Measurements from ENCODE around the gene KRT71. TPM values are rescaled to one million over a fixed set of nuclear protein-coding genes. Genes with fewer than 3 reads are reported as not detected.

Gene KRT71
- not detected in 2 replicates for total RNA-seq
- long read RNA-seq, result 0 reads

DNA sequence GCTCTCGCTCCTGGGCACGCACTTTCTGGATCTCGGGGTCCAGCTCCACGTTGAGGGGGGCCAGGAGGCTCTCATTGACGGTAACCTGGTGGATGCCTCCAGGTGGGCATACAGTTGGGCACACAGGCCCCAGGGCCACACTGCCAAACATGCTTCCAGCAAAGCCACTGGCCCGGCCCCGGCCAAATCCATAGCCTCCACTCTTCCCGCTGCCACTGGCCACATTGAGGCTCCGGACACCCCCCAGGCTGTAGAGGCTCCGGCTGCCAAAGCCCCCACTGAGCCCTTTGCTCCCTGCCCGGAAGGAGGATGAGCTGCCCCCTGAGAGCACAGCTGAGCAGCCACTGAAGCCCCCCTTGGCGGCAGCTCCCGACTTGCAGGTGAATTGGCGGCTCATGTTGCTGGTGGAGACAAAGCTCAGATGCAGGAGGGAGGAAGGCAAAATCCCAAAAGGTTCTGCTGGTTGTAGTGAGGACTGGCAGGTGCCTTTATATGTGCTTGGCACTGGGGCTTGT lies at the start of gene KRT71:
Gene KRT71, minus strand, starts transcription at position 465 of the 515 bp plus-strand sequence. Its CDS starts 68 bp downstream, at position 397.
- H3K36me3 Mint-ChIP-seq (ENCODE audit: unreplicated experiment), result no peaks in the 10 kb centered on the region
- no peak within 1 kb of the TSS for H3K27ac Mint-ChIP-seq (ENCODE audit: unreplicated experiment)

DNA sequence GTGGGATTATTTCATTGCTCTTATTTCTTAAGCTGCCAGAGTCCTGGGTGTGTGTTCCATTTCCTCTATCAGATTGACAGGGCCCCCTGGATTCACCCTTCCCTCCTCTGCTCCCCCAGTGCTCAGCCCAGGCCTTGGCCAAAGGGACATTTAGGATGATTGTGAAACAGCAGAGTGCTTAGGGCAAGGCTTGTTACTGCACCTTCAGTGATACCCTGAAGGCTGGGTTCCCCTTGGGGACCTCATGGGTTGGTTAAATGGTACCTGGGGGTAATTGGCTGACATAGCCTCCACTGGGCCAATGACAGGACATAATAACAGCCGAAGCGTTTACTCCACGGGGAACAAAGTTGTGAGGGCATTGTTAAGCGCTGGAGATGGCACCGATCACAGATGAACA lies 49.6 kb upstream of the KRT71 start:
- peak; percentile 66 for DNase-seq (ENCODE audit: extremely low spot score, unreplicated experiment)
- H3K27ac Mint-ChIP-seq (ENCODE audit: unreplicated experiment), result no peak overlapping the region
- TF ChIP-seq, protein P1, sequence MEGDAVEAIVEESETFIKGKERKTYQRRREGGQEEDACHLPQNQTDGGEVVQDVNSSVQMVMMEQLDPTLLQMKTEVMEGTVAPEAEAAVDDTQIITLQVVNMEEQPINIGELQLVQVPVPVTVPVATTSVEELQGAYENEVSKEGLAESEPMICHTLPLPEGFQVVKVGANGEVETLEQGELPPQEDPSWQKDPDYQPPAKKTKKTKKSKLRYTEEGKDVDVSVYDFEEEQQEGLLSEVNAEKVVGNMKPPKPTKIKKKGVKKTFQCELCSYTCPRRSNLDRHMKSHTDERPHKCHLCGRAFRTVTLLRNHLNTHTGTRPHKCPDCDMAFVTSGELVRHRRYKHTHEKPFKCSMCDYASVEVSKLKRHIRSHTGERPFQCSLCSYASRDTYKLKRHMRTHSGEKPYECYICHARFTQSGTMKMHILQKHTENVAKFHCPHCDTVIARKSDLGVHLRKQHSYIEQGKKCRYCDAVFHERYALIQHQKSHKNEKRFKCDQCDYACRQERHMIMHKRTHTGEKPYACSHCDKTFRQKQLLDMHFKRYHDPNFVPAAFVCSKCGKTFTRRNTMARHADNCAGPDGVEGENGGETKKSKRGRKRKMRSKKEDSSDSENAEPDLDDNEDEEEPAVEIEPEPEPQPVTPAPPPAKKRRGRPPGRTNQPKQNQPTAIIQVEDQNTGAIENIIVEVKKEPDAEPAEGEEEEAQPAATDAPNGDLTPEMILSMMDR (IDR thresholded peaks at IDR 0.05), result no peak
- peaks cover 76% of the 10 kb centered on the region for H3K27me3 Mint-ChIP-seq (ENCODE audit: unreplicated experiment)
- H3K9me3 Mint-ChIP-seq (ENCODE audit: unreplicated experiment), result no peaks in the 10 kb centered on the region
- no peak overlapping the region for H3K4me3 Mint-ChIP-seq (ENCODE audit: unreplicated experiment)
- H3K36me3 Mint-ChIP-seq (ENCODE audit: unreplicated experiment), result no peaks in the 10 kb centered on the region
- H3K4me1 Mint-ChIP-seq (ENCODE audit: unreplicated experiment), result no peaks in the 10 kb centered on the region

More for the DNA sequence above, at the start of gene KRT71:
- TF ChIP-seq, protein P1 (IDR thresholded peaks at IDR 0.05), result no peak
- Mint-ChIP-seq H3K9me3 (ENCODE audit: unreplicated experiment) (no peaks in the 10 kb centered on the region), H3K4me1 (ENCODE audit: unreplicated experiment) (peaks cover 4% of the 10 kb centered on the region), H3K27me3 (ENCODE audit: unreplicated experiment) (peaks cover 57% of the 10 kb centered on the region), H3K4me3 (ENCODE audit: unreplicated experiment) (no peak within 1 kb of the TSS)
- no peak for DNase-seq (ENCODE audit: extremely low spot score, unreplicated experiment)

DNA sequence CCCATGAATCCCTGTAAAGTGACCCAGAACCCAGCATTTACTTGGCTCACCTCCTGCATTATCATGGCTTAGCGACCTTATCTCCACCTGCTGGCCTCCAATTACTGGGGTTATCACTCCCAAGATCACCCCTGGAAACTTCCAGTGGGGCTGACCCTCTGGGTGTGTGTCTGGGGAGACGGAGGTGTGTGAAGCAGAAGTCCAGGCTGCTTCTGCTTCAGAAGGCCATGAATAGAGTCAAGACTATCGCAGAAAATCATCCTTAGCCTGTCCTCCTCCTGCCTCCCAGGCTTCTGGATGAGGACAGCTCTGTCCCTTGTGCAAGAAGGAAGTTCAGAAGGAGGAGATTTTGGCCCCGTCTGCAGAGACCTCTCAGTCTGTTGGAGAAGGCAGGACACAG lies 48.7 kb upstream of the KRT71 start:
- Mint-ChIP-seq H3K4me3 (ENCODE audit: unreplicated experiment) (no peak overlapping the region), H3K27ac (ENCODE audit: unreplicated experiment) (no peak overlapping the region), H3K4me1 (ENCODE audit: unreplicated experiment) (no peaks in the 10 kb centered on the region), H3K36me3 (ENCODE audit: unreplicated experiment) (no peaks in the 10 kb centered on the region), H3K27me3 (ENCODE audit: unreplicated experiment) (peaks cover 73% of the 10 kb centered on the region), H3K9me3 (ENCODE audit: unreplicated experiment) (no peaks in the 10 kb centered on the region)
- DNase-seq (ENCODE audit: extremely low spot score, unreplicated experiment), result peak; percentile 40
- TF ChIP-seq, protein P1 (IDR thresholded peaks at IDR 0.05), result no peak

DNA sequence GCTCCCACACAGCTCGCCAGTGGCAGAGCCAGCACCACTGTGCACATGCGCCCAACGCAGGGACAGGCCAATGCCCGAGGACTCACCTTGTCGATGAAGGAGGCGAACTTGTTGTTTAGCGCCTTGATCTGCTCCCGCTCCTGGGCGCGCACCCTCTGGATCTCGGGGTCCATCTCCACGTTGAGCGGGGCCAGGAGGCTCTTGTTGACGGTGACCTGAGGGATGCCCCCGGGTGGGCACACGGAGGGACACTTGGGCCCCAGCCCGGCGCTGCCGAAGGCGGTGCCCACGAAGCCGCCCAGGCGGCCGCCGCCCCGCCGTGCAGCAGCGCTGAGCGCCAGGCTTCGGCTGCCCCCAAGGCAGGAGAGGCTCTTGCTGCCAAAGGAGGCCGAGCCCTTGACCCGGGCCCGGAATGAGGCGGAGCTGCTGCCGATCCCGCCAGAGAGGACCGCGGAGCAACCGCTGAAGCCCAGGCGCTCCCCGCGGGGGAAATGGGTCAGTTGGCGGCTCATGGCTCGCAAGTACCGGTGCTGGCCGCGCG lies 48.1 kb upstream of the KRT71 start, which contains the start of gene KRT72:
Gene KRT72, minus strand, starts transcription at position 523 of the 541 bp plus-strand sequence. Its CDS starts 11 bp downstream, at position 512.
- Mint-ChIP-seq H3K27me3 (ENCODE audit: unreplicated experiment) (peaks cover 70% of the 10 kb centered on the region), H3K27ac (ENCODE audit: unreplicated experiment) (no peak within 1 kb of the TSS), H3K4me1 (ENCODE audit: unreplicated experiment) (no peaks in the 10 kb centered on the region), H3K4me3 (ENCODE audit: unreplicated experiment) (no peak within 1 kb of the TSS), H3K36me3 (ENCODE audit: unreplicated experiment) (no peaks in the 10 kb centered on the region), H3K9me3 (ENCODE audit: unreplicated experiment) (no peaks in the 10 kb centered on the region)
- TF ChIP-seq, protein P1 (IDR thresholded peaks at IDR 0.05), result no peak
- peak; percentile 80 for DNase-seq (ENCODE audit: extremely low spot score, unreplicated experiment)

DNA sequence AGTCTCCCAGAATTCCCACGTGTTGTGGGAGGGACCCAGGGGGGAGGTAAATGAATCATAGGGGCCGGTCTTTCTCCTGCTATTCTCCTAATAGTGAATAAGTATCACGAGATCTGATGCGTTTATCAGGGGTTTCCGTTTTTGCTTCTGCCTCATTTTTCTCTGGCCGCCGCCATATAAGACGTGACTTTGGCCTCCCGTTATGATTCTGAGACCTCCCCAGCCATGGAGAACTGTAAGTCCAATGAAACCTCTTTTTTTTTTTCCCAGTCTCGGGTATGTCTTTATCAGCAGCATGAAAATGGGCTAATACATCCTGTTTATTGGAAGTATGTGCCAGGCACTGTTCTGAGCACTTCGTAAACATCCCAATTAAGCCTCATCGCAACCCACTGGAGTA lies 47.5 kb upstream of the KRT71 start:
- Mint-ChIP-seq H3K4me3 (ENCODE audit: unreplicated experiment) (no peak overlapping the region), H3K9me3 (ENCODE audit: unreplicated experiment) (no peaks in the 10 kb centered on the region), H3K27me3 (ENCODE audit: unreplicated experiment) (peaks cover 70% of the 10 kb centered on the region), H3K27ac (ENCODE audit: unreplicated experiment) (no peak overlapping the region), H3K4me1 (ENCODE audit: unreplicated experiment) (no peaks in the 10 kb centered on the region), H3K36me3 (ENCODE audit: unreplicated experiment) (no peaks in the 10 kb centered on the region)
- TF ChIP-seq, protein P1 (IDR thresholded peaks at IDR 0.05), result no peak
- DNase-seq (ENCODE audit: extremely low spot score, unreplicated experiment), result peak; percentile 17
